Esophagus muscularis mucosa (tissue), 4 donors: Measurements from ENCODE around the gene MPIG6B.

Experiments used
- CTCF ChIP-seq, 3 experiments: fragments of 200-600 bp in 2 of 3; fragments of 450-650 bp in 1 of 3; sonication (generic) in 2 of 3; IDR thresholded peaks; one replicate each; pipeline ENCODE4 v1.5.1; 2017 to 2019; ENCODE audit warnings: antibody characterized with exemption in 3 of 3, mild to moderate bottlenecking in 2 of 3, moderate library complexity in 1 of 3
- EP300 ChIP-seq: sonication (generic); formaldehyde crosslinking; IDR thresholded peaks from one replicate; pipeline ENCODE4 v1.6.1; 2017; ENCODE audit warnings: antibody characterized with exemption
- POLR2A ChIP-seq: fragments of 450-650 bp; IDR thresholded peaks from one replicate; pipeline ENCODE4 v1.6.1; 2017; ENCODE audit warnings: antibody characterized with exemption, moderate library complexity, mild to moderate bottlenecking, low read depth

GRCh38 chr6:31737315-31737990, 14.3 kb downstream of the MPIG6B start:
- TF ChIP-seq CTCF (IDR thresholded peaks at IDR 0.05) (no peak), POLR2A (no peak), EP300 (no peak)
